ENCODE results near the gene KRT78. TPM values are rescaled to one million over a fixed set of nuclear protein-coding genes. Genes with fewer than 3 reads are reported as not detected.

Gene KRT78
- total RNA-seq, 1 donor from 2014 or later: not detected

- Mint-ChIP-seq H3K27ac (peak overlapping the region; percentile 64), H3K4me1 (peaks cover 31% of the 10 kb centered on the region), H3K9me3 (no peaks in the 10 kb centered on the region), H3K36me3 (no peaks in the 10 kb centered on the region), H3K27me3 (ENCODE audit: low read depth) (peaks cover 2% of the 10 kb centered on the region), H3K4me3 (no peak overlapping the region)
- DNase-seq (ENCODE audit: low spot score in 2 of 2, unreplicated experiment in 2 of 2): no peak
- TF ChIP-seq CTCF (IDR thresholded peaks at IDR 0.05; ENCODE audit: unreplicated experiment): no peak
Measured at GRCh38 chr12:52814710-52815155, 34.1 kb downstream of the KRT78 start.

- H3K9me3 Mint-ChIP-seq: no peaks in the 10 kb centered on the region
- TF ChIP-seq CTCF (IDR thresholded peaks at IDR 0.05; ENCODE audit: unreplicated experiment): no peak
- H3K27ac Mint-ChIP-seq: peak within 1 kb of the TSS; percentile 64
- no peaks in the 10 kb centered on the region for H3K36me3 Mint-ChIP-seq
- no peak within 1 kb of the TSS for H3K4me3 Mint-ChIP-seq
- peaks cover 8% of the 10 kb centered on the region for H3K27me3 Mint-ChIP-seq (ENCODE audit: low read depth)
- H3K4me1 Mint-ChIP-seq: peaks cover 31% of the 10 kb centered on the region
- no peak for DNase-seq (ENCODE audit: low spot score in 2 of 2, unreplicated experiment in 2 of 2)
Measured at GRCh38 chr12:52813885-52814709, 34.7 kb downstream of the KRT78 start, which contains the start of gene KRT4. Gene KRT4, minus strand, starts transcription at chr12:52814116. Its CDS starts 58 bp downstream, at chr12:52814058.

- no peak for TF ChIP-seq CTCF (IDR thresholded peaks at IDR 0.05; ENCODE audit: unreplicated experiment)
- no peak for DNase-seq (ENCODE audit: low spot score in 2 of 2, unreplicated experiment in 2 of 2)
- H3K27ac Mint-ChIP-seq: no peak overlapping the region
- H3K4me3 Mint-ChIP-seq: no peak overlapping the region
- peaks cover 23% of the 10 kb centered on the region for H3K4me1 Mint-ChIP-seq
- H3K36me3 Mint-ChIP-seq: no peaks in the 10 kb centered on the region
- peaks cover 14% of the 10 kb centered on the region for H3K27me3 Mint-ChIP-seq (ENCODE audit: low read depth)
- H3K9me3 Mint-ChIP-seq: no peaks in the 10 kb centered on the region
Measured at GRCh38 chr12:52813203-52813819, 35.5 kb downstream of the KRT78 start.

GRCh38 chr12:52812749-52813148 lies 36.0 kb downstream of the KRT78 start:
- TF ChIP-seq CTCF (IDR thresholded peaks at IDR 0.05; ENCODE audit: unreplicated experiment): no peak
- Mint-ChIP-seq H3K36me3 (no peaks in the 10 kb centered on the region), H3K4me1 (peaks cover 23% of the 10 kb centered on the region), H3K9me3 (no peaks in the 10 kb centered on the region), H3K27ac (no peak overlapping the region), H3K4me3 (no peak overlapping the region), H3K27me3 (ENCODE audit: low read depth) (peaks cover 19% of the 10 kb centered on the region)
- DNase-seq (ENCODE audit: low spot score in 2 of 2, unreplicated experiment in 2 of 2): no peak

- no peaks in the 10 kb centered on the region for H3K9me3 Mint-ChIP-seq
- peaks cover 23% of the 10 kb centered on the region for H3K4me1 Mint-ChIP-seq
- no peak overlapping the region for H3K4me3 Mint-ChIP-seq
- no peak overlapping the region for H3K27ac Mint-ChIP-seq
- H3K36me3 Mint-ChIP-seq: no peaks in the 10 kb centered on the region
- no peak for TF ChIP-seq CTCF (IDR thresholded peaks at IDR 0.05; ENCODE audit: unreplicated experiment)
- H3K27me3 Mint-ChIP-seq (ENCODE audit: low read depth): peaks cover 24% of the 10 kb centered on the region
- no peak for DNase-seq (ENCODE audit: low spot score in 2 of 2, unreplicated experiment in 2 of 2)
Measured at GRCh38 chr12:52812073-52812400, 36.8 kb downstream of the KRT78 start.
